GM12891 (cell line): ENCODE measurements around the gene KIF3B.
"Not testable (repeated sequence)": the region's sequence is repeated elsewhere in the genome, so short reads cannot be mapped to it uniquely, and the experiment has no call there.

Source experiments
- DNase-seq: peaks from one replicate; pipeline ENCODE4 v3.0.0; 2011; ENCODE audit warnings: low spot score; ENCODE audit not compliant: insufficient read length
- FAIRE-seq: peaks from 2 replicates; lab custom pipeline; 2011; peaks lifted over from hg19 to GRCh38; lab: Jason Lieb, UNC
- PAX5 ChIP-seq: IDR thresholded peaks from 2 replicates; pipeline ENCODE4 v1.6.1; 2011; ENCODE audit warnings: low read length, moderate library complexity, mild to moderate bottlenecking; ENCODE audit not compliant: insufficient read depth, severe bottlenecking
- POLR2A ChIP-seq: IDR thresholded peaks from 2 replicates; pipeline ENCODE4 v1.6.1; 2011; ENCODE audit warnings: low read depth, low read length, control low read depth
- POLR2AphosphoS5 ChIP-seq: IDR thresholded peaks from 2 replicates; pipeline ENCODE4 v1.6.1; 2011; ENCODE audit warnings: low read depth, low read length, control low read depth
- POU2F2 ChIP-seq: IDR thresholded peaks from 2 replicates; pipeline ENCODE4 v1.6.1; 2011; ENCODE audit warnings: low read depth, mild to moderate bottlenecking, control low read depth, low read length, moderate library complexity
- SPI1 ChIP-seq: IDR thresholded peaks from 2 replicates; pipeline ENCODE4 v1.6.1; 2011; ENCODE audit warnings: low read depth, low read length, control low read depth
- TAF1 ChIP-seq: IDR thresholded peaks from 2 replicates; pipeline ENCODE4 v1.6.1; 2011; ENCODE audit warnings: low read depth, low read length, control low read depth

The KIF3B gene

DNA sequence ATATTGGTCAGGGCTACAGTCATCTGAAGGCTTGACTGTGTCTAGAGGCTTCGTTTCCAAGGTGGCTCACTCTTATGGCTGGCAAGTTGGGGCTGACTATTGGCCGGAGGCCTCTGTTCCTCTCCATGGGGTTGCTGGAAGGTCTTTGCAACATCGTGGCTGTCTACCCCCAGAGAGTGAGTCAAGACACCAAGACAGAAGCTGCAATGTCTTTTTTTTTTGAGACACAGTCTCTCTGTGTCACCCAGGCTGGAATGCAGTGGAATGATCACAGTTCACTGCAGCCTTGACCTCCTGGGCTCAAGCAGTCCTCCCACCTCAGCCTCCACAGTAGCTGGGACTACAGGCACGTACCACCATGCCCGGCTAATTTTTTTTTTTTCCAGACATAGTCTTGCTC, 29.4 kb upstream of the KIF3B start:
- no peak for TF ChIP-seq SPI1
- no peak for TF ChIP-seq PAX5
- TF ChIP-seq POU2F2: no peak
- TF ChIP-seq TAF1: no peak
- no peak for TF ChIP-seq POLR2AphosphoS5
- no peak for FAIRE-seq

DNA sequence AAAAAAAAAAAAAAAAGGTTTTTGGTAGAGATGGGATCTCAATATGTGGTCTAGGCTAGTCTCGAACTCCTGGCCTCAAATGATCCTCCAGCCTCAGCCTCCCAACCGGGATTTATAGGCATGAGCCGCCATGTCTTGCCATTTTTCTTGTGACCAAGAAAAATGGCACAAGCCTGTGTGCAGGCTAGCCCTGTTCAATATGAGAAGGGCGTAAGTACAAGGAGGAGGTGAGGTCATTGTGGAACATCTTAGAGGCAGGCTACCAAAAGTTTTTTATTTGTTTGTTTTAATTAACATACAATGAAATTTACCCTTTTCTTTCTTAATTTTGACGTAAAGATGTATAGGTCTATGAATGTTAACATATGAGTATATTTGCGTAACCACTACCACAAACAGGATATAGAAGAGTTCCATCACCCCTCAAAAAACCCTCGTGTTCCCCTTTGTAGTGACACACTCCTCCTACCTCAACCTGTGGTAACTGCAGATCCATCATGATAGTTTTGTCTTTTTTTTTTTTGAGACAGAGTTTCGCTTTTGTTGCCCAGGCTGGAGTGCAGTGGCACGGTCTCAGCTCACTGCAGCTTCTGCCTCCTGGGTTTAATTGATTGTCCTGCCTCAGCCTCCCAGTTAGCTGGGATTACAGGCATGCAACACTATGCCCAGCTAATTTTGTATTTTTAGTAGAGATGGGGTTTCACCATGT, 28.3 kb upstream of the KIF3B start:
- TF ChIP-seq SPI1 (no peak), PAX5 (no peak), TAF1 (no peak), POLR2AphosphoS5 (no peak), POU2F2 (no peak)
- no peak for DNase-seq
- no peak for FAIRE-seq

More for the DNA sequence above, 29.4 kb upstream of the KIF3B start:
- DNase-seq: no peak

DNA sequence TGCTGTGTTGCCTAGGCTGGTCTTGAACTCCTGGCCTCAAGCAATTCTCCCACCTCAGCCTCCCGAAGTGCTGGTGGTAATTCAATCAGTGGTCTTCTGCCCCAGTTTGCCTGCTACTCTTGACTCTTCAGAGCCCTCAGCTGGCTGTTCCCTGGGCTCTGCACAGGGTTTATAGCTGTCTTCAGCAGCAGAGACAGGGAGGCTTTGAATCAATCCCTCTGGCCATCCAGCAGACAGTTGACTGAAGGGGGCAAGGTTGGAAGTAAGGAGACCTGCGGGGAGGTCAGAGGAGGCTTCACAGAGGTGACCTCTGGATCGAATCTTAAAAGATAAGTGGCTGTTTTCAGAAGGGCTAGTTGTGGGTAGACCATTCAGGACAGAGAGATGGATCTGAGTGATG, 26.0 kb upstream of the KIF3B start:
- DNase-seq: no peak
- FAIRE-seq: no peak
- TF ChIP-seq POU2F2: no peak
- TF ChIP-seq SPI1: no peak
- no peak for TF ChIP-seq POLR2AphosphoS5
- no peak for TF ChIP-seq TAF1
- no peak for TF ChIP-seq POLR2A
- no peak for TF ChIP-seq PAX5

DNA sequence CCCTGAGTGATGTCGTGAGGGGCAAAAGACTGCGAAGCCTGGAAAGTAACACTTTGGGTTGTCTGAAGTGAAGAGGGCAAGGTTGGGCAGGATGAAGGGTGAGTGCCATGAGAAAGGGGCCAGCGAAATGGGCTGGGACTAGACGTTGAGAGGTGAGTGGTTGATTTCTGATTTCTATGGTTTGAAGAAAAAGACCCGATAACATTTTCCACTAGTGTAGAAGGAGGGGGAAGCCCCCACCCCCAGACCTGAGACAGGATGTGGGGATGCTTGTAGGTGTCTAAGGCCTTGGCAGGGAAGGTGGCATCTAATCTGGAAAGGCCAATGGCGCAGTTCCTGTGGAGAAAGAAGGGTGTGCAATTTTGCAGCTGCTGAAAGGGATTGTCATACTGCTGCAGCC, 25.3 kb upstream of the KIF3B start:
- DNase-seq (no peak), FAIRE-seq (peak; percentile 23)
- TF ChIP-seq POLR2A (no peak), SPI1 (peak; percentile 29; the same call in 1 of the 2 replicates), POU2F2 (no peak), TAF1 (no peak), POLR2AphosphoS5 (no peak)

DNA sequence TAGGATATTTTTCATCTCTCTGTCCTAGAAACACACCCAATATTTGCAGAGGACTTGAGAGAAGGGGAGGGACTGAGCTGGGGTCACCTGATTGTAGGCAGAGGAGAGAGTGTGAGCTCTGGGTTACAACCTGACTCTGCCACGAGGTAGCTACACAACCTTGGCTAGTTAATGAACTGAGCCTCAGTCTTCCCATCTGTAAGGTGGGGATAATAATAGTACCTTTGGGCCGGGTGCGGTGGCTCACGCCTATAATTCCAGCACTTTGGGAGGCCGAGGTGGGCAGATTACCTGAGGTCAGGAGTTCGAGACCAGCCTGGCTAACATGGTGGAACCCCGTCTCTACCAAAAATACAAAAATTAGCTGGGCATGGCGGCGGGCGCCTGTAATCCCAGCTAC, 16.5 kb upstream of the KIF3B start:
- FAIRE-seq, DNase-seq: not testable (repeated sequence)

DNA sequence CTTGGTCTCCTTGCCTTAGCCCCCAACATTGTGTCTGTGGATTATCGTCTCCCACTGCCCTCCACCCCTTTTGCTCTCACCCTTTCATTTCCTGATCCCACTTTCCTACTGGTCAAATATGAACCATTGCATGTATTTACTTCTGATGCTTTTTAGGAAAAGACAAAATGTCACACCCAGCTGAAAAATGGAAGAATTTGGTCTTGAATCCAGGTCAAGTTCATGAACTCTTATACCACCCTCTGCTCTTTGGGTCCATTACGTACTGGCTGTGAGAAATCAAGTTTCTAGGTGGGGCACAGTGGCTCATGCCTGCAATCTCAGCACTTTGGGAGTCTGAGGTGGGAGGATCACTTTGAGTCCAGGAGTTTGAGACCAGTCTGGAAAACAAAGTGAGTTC, 15.8 kb upstream of the KIF3B start:
- no peak for TF ChIP-seq POLR2AphosphoS5
- DNase-seq (no peak), FAIRE-seq (no peak)

DNA sequence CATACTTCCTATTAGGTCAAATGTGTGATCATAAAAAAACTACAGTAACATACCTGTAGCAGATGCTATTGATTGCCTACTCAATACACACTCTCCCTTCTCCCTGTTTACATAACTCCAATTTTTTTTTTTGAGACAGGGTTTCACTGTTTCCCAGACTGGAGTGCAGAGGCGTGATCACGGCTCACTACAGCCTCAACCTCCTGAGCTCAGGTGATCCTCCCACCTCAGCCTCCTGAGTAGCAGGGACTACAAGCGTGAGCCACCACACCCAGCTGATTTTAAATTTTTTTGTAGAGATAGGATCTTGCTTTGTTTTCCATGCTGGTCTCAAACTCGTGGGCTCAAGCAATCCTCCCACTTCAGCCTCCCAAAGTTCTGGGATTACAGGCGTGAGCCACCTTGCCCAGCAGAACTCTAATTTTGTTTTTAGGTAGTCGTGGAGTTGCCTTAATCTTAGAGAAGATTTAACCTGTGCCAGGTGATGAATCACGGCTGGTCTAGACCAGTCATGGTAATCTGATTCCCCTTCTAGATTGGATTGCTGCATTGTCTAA, 14.0 kb upstream of the KIF3B start:
- FAIRE-seq (no peak), DNase-seq (no peak)
- TF ChIP-seq SPI1 (no peak), TAF1 (no peak), POLR2A (no peak), PAX5 (no peak), POU2F2 (no peak), POLR2AphosphoS5 (no peak)

DNA sequence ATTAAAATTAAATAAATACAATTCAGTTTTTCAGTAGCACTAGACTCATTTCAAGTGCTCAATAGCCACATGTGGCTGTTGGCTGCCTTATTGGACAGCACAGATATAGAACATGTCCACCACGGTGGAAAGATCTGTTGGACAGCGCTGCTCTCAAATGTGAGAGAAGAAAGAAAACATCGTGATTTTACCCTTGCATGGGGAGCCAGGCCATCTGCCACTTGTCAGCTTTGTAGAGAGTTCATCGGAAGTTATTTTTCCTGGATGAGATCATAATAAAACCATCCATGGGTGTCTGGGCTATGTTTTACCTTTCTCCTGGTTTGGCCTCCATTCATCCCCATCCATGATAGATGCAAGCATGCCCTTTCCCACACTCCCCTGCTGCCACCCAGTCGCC, 5.8 kb upstream of the KIF3B start:
- no peak for FAIRE-seq
- no peak for TF ChIP-seq PAX5
- no peak for TF ChIP-seq POU2F2
- no peak for TF ChIP-seq SPI1
- TF ChIP-seq POLR2A: no peak
- TF ChIP-seq TAF1: no peak
- no peak for TF ChIP-seq POLR2AphosphoS5
- no peak for DNase-seq

DNA sequence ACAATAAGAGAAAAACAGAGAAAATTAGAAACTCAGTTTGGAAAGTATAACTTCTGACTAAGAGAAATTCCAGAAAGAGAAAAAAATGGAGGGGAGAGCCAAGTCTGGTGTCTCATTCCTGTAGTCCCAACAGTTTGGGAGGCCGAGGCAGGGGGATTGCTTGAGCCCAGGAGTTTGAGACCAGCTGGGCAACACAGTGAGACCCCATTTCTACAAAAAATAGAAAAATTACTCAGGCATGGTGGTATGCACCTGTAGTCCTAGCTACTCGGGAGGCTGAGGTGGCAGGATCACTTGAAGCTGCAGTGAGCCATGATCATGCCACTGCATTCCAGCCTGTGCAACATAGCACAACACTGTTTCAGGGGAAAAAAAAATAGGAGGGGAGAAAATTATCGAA, 3.1 kb upstream of the KIF3B start:
- TF ChIP-seq POLR2AphosphoS5: no peak
- no peak for TF ChIP-seq POU2F2
- no peak for TF ChIP-seq SPI1
- TF ChIP-seq POLR2A: no peak
- TF ChIP-seq PAX5: no peak
- TF ChIP-seq TAF1: no peak
- FAIRE-seq (no peak), DNase-seq (no peak)

DNA sequence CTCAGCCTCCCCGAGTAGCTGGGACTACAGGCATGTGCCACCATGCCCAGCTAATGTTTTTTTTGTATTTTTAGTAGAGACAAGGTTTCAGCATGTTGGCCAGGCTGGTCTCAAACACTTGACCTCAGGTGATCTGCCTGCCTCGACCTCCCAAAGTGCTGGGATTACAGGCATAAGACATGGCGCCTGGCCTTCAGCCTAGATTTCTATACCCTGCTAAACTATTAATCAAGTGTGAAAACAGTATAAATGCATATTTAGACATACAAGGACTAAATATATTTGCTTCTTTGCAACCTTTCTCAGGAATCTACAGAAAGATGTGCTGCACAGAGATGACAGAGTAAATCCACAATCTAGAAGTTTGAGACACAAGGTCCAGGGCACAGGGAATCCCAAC, 2.3 kb upstream of the KIF3B start:
- DNase-seq, FAIRE-seq: not testable (repeated sequence)

DNA sequence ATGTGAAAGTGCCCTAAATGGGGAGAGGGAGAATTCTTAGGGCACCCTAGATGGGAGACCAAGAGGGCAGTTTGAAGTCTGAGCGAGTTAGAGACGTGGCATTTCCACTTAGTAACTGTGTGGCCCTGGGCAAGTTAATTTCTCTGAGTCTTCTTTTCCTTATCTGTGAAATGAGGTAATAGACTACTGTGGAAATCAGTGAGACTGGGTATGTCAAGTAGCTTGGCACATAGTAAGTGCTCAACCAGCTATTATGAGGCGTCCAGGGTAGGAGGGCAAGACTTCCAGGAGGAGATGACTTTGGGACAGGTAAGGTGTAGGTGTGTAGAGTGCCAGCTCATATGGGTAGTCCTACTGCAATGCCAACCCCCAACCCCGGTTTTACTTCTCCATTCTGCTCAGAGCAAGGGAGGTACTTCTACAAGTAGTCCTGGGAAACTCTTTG, 770 bp downstream of the KIF3B start:
- DNase-seq (peak; percentile 44), FAIRE-seq (peak; percentile 84)
- TF ChIP-seq POLR2AphosphoS5: no peak
- no peak for TF ChIP-seq POLR2A
- TF ChIP-seq SPI1: peak; percentile 41; the same call in 1 of the 2 replicates
